Measurements from ENCODE around the gene UBN2. TPM values are rescaled to one million over a fixed set of nuclear protein-coding genes. Genes with fewer than 3 reads are reported as not detected.

The UBN2 gene
- total and polyA plus RNA-seq, 2 of the 13 experiments (the other 11 are each of a cell fraction or from before 2014, with no cell fraction given) = 5.6 to 5.7 TPM

GRCh38 chr7:139241258-139241657 lies 10.2 kb downstream of the UBN2 start:
- H2AFZ ChIP-seq (ENCODE audit: low read length) = no peak overlapping the region
- peaks cover 9 to 68% of the 10 kb centered on the region in 2 experiments for H3K36me3 ChIP-seq (replicated peaks in 1 of 2; ENCODE audit: control insufficient read depth in 1 of 2, insufficient read depth in 2 of 2, low read length in 2 of 2)
- no peak for ATAC-seq
- H3K9ac ChIP-seq (ENCODE audit: insufficient read depth, low read depth, low read length) = no peak overlapping the region
- H3K27me3 ChIP-seq (ENCODE audit: control insufficient read depth in 1 of 2, insufficient read depth in 2 of 2, low read length in 2 of 2) = no peaks in the 10 kb centered on the region
- H3K9me3 ChIP-seq (ENCODE audit: low read length) = no peaks in the 10 kb centered on the region
- TF ChIP-seq MAFK (conservative IDR thresholded peaks at IDR 0.05 in 1 of 2, IDR thresholded peaks at IDR 0.05 in 1 of 2; ENCODE audit: low read length in 2 of 2) = peak; percentile 17 to 44; a peak in 3 of 4 replicates
- peak; percentile 12; the same call in 1 of the 2 replicates for TF ChIP-seq MAFF (IDR thresholded peaks at IDR 0.05; ENCODE audit: low read depth, low read length)
- TF ChIP-seq MTF2 (CRISPR knock-in tag; IDR thresholded peaks at IDR 0.05; ENCODE audit: borderline replicate concordance) = no peak
- TF ChIP-seq NR2F2 (IDR thresholded peaks at IDR 0.05; ENCODE audit: borderline replicate concordance, low read depth) = no peak
- TF ChIP-seq ZBTB20 (CRISPR knock-in tag; IDR thresholded peaks at IDR 0.05; ENCODE audit: borderline replicate concordance, low read depth) = no peak
- 0 out of 2 replicates have a peak, but pooled peaks cover 4% of the 10 kb centered on the region for H4K20me1 ChIP-seq (ENCODE audit: insufficient read depth, low read length)
- no peak overlapping the region for H3K4me2 ChIP-seq (ENCODE audit: low read depth, low read length)
- H3K4me1 ChIP-seq (ENCODE audit: insufficient read depth, low read length) = no peaks in the 10 kb centered on the region
- no peak for DNase-seq (ENCODE audit: low spot score)
- CTCF ChIA-PET (ENCODE audit: low intra/inter-chr PET ratio, low total read pairs) = no interaction called here
- in situ Hi-C loops (cut with HindIII; ENCODE audit: extremely low pct_ligation_motif_present, low pct_unique_long_range_greater_than_20kb) = no loop called here
- peaks cover 6% of the 10 kb centered on the region for H3K79me2 ChIP-seq (ENCODE audit: insufficient read depth, low read length)
- POLR2A ChIA-PET = no interaction called here
- no peak for FAIRE-seq
- intact Hi-C loops (cut with micrococcal nuclease; ENCODE audit: unreplicated experiment) = no loop called here
- no peak overlapping the region for H3K27ac ChIP-seq (ENCODE audit: extremely low read length, insufficient read depth, low read length)
- no TSS peak for BruUV-seq (replicated peaks)
- H3K4me3 ChIP-seq (replicated peaks in 1 of 3; ENCODE audit: insufficient read depth in 1 of 3, low read depth in 2 of 3, low read length in 3 of 3) = no peak overlapping the region

GRCh38 chr7:139242741-139243281 lies 11.8 kb downstream of the UBN2 start:
- H3K27me3 ChIP-seq (ENCODE audit: control insufficient read depth in 1 of 2, insufficient read depth in 2 of 2, low read length in 2 of 2) = no peaks in the 10 kb centered on the region
- ChIA-PET POLR2A (no interaction called here), CTCF (ENCODE audit: low intra/inter-chr PET ratio, low total read pairs) (no interaction called here)
- FAIRE-seq = no peak
- no peak overlapping the region for H3K27ac ChIP-seq (ENCODE audit: extremely low read length, insufficient read depth, low read length)
- peaks cover 5 to 72% of the 10 kb centered on the region in 2 experiments for H3K36me3 ChIP-seq (replicated peaks in 1 of 2; ENCODE audit: control insufficient read depth in 1 of 2, insufficient read depth in 2 of 2, low read length in 2 of 2)
- in situ Hi-C loops (cut with HindIII; ENCODE audit: extremely low pct_ligation_motif_present, low pct_unique_long_range_greater_than_20kb) (no loop called here), intact Hi-C loops (cut with micrococcal nuclease; ENCODE audit: unreplicated experiment) (no loop called here)
- no peak for ATAC-seq
- no peak overlapping the region for H2AFZ ChIP-seq (ENCODE audit: low read length)
- H3K79me2 ChIP-seq (ENCODE audit: insufficient read depth, low read length) = peaks cover 2% of the 10 kb centered on the region
- no peak for DNase-seq (ENCODE audit: low spot score)
- no TSS peak for BruUV-seq (replicated peaks)
- no peak overlapping the region for H3K9ac ChIP-seq (ENCODE audit: insufficient read depth, low read depth, low read length)
- H3K4me3 ChIP-seq (replicated peaks in 1 of 3; ENCODE audit: insufficient read depth in 1 of 3, low read depth in 2 of 3, low read length in 3 of 3) = no peak overlapping the region
- no peak overlapping the region for H3K4me2 ChIP-seq (ENCODE audit: low read depth, low read length)
- 95% methylated on average over 1 of the region's 1 CpG for WGBS (ENCODE audit: low lambda C conversion rate)
- H3K4me1 ChIP-seq (ENCODE audit: insufficient read depth, low read length) = no peaks in the 10 kb centered on the region
- 0 out of 2 replicates have a peak, but pooled peaks cover 4% of the 10 kb centered on the region for H4K20me1 ChIP-seq (ENCODE audit: insufficient read depth, low read length)
- H3K9me3 ChIP-seq (ENCODE audit: low read length) = no peaks in the 10 kb centered on the region
- TF ChIP-seq MEIS1 (CRISPR knock-in tag; IDR thresholded peaks at IDR 0.05; ENCODE audit: borderline replicate concordance) (no peak), MTA1 (CRISPR knock-in tag; IDR thresholded peaks at IDR 0.05; ENCODE audit: borderline replicate concordance) (no peak), ZNF501 (CRISPR knock-in tag; IDR thresholded peaks at IDR 0.05) (no peak), ZNF207 (IDR thresholded peaks at IDR 0.05; ENCODE audit: borderline replicate concordance) (no peak), NKX3-1 (CRISPR knock-in tag; IDR thresholded peaks at IDR 0.05) (no peak), CERS6 (CRISPR knock-in tag; IDR thresholded peaks at IDR 0.05) (no peak), ZNF432 (CRISPR knock-in tag; IDR thresholded peaks at IDR 0.05; ENCODE audit: borderline replicate concordance) (no peak), ZBTB14 (CRISPR knock-in tag; IDR thresholded peaks at IDR 0.05) (no peak), ZNF615 (CRISPR knock-in tag; IDR thresholded peaks at IDR 0.05; ENCODE audit: borderline replicate concordance) (no peak), ZNF567 (CRISPR knock-in tag; IDR thresholded peaks at IDR 0.05; ENCODE audit: borderline replicate concordance) (no peak)
